Neutrophil (primary cell): ENCODE data around the gene OOSP4B.
A peak's percentile ranks its signal among the peaks of the same experiment; 100 is the strongest.
"Not testable (repeated sequence)": the region's sequence is repeated elsewhere in the genome, so short reads cannot be mapped to it uniquely, and the experiment has no call there.

Experiments
- H3K27ac ChIP-seq: fragments of 200-600 bp; sonication (generic); 2 replicates; pipeline ENCODE4 v1.5.1; 2016; ENCODE audit warnings: mild to moderate bottlenecking, moderate library complexity
- H3K27me3 ChIP-seq: fragments of 200-600 bp; sonication (generic); 2 replicates; pipeline ENCODE4 v1.6.0; 2016; ENCODE audit warnings: mild to moderate bottlenecking
- H3K36me3 ChIP-seq: fragments of 200-600 bp; sonication (generic); 2 replicates; pipeline ENCODE4 v1.5.1; 2017
- H3K4me1 ChIP-seq, 2 experiments: fragments of 200-600 bp in 1 of 2; sonication (generic) in 1 of 2; 1 replicate in 1 of 2; 2 replicates in 1 of 2; pipeline versions ENCODE4 v1.5.1 to v1.6.1; 2013 to 2016; ENCODE audit warnings: low read depth in 1 of 2, low read length in 1 of 2, mild to moderate bottlenecking in 1 of 2, moderate library complexity in 1 of 2; ENCODE audit not compliant: control insufficient read depth in 1 of 2, insufficient read depth in 1 of 2
- H3K4me3 ChIP-seq, 2 experiments: fragments of 200-600 bp in 1 of 2; sonication (generic) in 1 of 2; 1 replicate in 1 of 2; 2 replicates in 1 of 2; pipeline ENCODE4 v1.5.1; 2013 to 2016; ENCODE audit warnings: low read depth in 1 of 2, low read length in 1 of 2, mild to moderate bottlenecking in 1 of 2, moderate library complexity in 1 of 2
- H3K9me3 ChIP-seq: fragments of 200-600 bp; sonication (generic); 2 replicates; pipeline ENCODE4 v1.5.1; 2016
- CTCF ChIP-seq: fragments of 200-600 bp; sonication (generic); IDR thresholded peaks from 2 replicates; pipeline ENCODE4 v1.5.1; 2016; ENCODE audit warnings: antibody characterized with exemption

OOSP4B gene

DNA sequence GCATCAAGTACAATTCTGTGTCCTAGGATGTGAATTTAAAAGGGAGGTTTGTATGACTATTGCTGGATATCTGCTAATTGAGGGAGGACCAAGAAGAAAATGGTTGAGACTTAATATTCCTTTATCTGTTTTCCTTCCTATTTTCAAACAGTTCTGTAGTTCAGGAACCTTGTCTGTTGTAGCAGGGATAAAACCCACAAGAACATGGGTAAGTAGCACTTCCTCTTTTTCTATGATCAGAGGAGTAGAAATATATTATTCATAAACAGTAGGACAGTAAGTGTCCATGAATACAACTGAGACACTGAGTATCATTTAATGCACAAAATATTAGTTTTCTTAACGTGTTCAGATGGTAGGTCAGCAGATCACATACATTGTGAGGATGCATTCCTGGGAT, 47.1 kb downstream of the OOSP4B start:
- Histone ChIP-seq H3K4me1 (peaks cover 39 to 52% of the 10 kb centered on the region in 2 experiments), H3K27ac (peak overlapping the region; percentile 44), H3K27me3 (no peaks in the 10 kb centered on the region), H3K4me3 (no peak overlapping the region), H3K9me3 (no peaks in the 10 kb centered on the region), H3K36me3 (no peaks in the 10 kb centered on the region)
- TF ChIP-seq CTCF, result no peak

DNA sequence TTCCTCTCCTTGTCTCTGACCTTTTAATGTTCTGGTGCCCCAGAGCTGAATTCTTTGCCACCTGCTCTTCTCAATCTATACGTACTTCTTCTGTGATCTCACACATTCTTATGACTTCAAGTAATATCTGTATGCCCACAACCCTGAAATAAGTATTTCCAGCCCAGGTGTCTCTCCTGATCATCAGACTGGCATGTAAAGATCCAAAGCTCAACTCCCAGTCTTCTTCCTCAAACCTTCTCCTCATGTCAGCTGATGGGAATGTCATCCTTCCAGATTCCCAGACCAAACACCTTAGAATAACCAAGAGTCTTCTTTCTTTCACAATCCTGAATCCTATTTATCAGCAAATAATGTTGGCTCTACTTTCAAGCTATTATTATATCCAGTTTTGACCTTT, 48.8 kb downstream of the OOSP4B start:
- Histone ChIP-seq H3K9me3 (no peaks in the 10 kb centered on the region), H3K4me3 (no peak overlapping the region), H3K27ac (peak overlapping the region; percentile 51), H3K27me3 (no peaks in the 10 kb centered on the region), H3K4me1 (peaks cover 30 to 36% of the 10 kb centered on the region in 2 experiments), H3K36me3 (peaks cover 3% of the 10 kb centered on the region)
- TF ChIP-seq CTCF, result no peak

DNA sequence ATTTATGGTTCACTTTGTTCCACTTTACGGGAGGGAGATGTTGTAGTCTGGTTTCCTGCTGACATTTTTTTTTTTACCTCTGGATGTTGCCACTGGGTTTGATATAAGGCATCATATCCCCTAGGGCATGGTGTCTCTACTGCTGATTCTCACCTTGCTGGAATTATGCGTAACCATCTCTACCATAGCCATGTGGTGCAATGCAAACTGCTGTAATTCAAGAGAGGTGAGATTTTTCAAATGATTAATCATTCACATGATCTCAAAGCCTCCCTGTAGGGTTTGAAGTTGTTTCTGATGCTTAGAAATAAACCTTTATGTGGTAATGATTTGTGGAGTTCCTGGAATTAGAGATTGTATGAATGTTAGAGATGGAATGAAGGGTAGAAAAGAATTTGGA, 52.5 kb downstream of the OOSP4B start:
- no peaks in the 10 kb centered on the region for H3K27me3 ChIP-seq
- peaks cover 7% of the 10 kb centered on the region for H3K36me3 ChIP-seq
- H3K9me3 ChIP-seq, result no peaks in the 10 kb centered on the region
- no peak overlapping the region for H3K4me3 ChIP-seq
- no peak for TF ChIP-seq CTCF
- no peak overlapping the region for H3K27ac ChIP-seq
- peaks cover 3 to 4% of the 10 kb centered on the region in 2 experiments for H3K4me1 ChIP-seq

GRCh38 chr11:60071644-60072043, 54.7 kb downstream of the OOSP4B start:
- H3K36me3 ChIP-seq, result not testable (repeated sequence)

DNA sequence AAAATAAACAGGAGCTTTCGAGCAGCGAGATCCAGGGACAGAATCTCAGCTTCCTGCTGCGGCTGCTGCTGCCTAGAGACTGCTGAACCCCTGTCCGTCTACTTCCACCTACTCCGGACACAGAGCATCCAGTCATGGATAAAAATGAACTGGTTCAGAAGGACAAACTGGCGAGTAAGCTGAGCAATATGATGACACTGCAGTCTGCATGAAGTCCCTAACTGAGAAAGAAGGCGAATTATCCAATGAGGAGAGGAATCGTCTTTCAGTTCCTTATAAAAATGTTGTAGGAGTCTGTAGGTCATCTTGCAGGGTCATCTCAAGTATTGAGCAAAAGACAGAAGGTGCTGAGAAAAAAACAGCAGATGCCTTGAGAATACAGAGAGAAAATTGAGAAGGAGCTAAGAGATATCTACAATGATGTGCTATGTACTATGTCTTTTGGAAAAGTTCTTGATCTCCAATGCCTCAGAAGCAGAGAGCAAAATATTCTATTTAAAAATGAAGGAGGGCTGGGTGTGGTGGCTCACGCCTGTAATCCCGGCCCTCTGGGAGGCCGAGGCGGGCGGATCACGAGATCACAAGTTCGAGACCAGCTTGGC, 60.3 kb downstream of the OOSP4B start:
- Histone ChIP-seq H3K4me3 (no peak overlapping the region), H3K36me3 (no peaks in the 10 kb centered on the region), H3K4me1 (peaks cover 6 to 8% of the 10 kb centered on the region in 2 experiments), H3K9me3 (no peaks in the 10 kb centered on the region), H3K27ac (no peak overlapping the region), H3K27me3 (no peaks in the 10 kb centered on the region)
- TF ChIP-seq CTCF, result no peak

More at GRCh38 chr11:60071644-60072043, 54.7 kb downstream of the OOSP4B start:
- H3K4me1 ChIP-seq, H3K27me3 ChIP-seq, H3K4me3 ChIP-seq, H3K27ac ChIP-seq, H3K9me3 ChIP-seq: not testable (repeated sequence)

DNA sequence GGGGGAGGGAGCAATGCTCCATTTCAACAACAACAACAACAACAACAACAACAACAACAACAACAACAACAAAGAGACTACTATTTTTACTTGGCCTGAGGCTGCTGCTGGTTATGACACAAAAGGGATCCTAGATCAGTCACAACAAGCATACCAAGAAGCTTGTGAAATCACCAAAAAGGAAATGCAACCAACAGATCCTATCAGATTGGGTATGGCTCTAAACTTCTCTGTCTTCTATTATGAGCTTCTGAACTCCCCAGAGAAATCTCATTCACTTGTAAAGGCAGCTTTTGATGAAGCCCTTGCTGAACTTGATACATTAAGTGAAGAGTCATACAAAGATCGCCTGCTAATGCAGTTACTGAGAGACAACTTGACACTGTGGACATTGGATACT, 61.0 kb downstream of the OOSP4B start:
- H3K9me3 ChIP-seq, result no peaks in the 10 kb centered on the region
- H3K4me1 ChIP-seq, result peaks cover 6 to 8% of the 10 kb centered on the region in 2 experiments
- H3K27me3 ChIP-seq, result no peaks in the 10 kb centered on the region
- H3K4me3 ChIP-seq, result no peak overlapping the region
- no peak overlapping the region for H3K27ac ChIP-seq
- H3K36me3 ChIP-seq, result no peaks in the 10 kb centered on the region
- TF ChIP-seq CTCF, result no peak
